ENCODE measurements around the gene EHD2. TPM values are rescaled to one million over a fixed set of nuclear protein-coding genes. Genes with fewer than 3 reads are reported as not detected.

The EHD2 gene
- total and polyA plus RNA-seq, 2 of the 13 experiments (the other 11 are each of a cell fraction or from before 2014, with no cell fraction given) = 0.09 to 0.28 TPM

- TF ChIP-seq PPARG (CRISPR knock-in tag; conservative IDR thresholded peaks at IDR 0.05) (0 out of 2 replicates have a peak, but pooled peaks have one; percentile 27), CENPX (CRISPR knock-in tag; IDR thresholded peaks at IDR 0.05) (no peak), ARID5B (CRISPR knock-in tag; IDR thresholded peaks at IDR 0.05) (peak; percentile 47; the same call in 1 of the 2 replicates), RCOR2 (CRISPR knock-in tag; IDR thresholded peaks at IDR 0.05) (no peak), SKIL (CRISPR knock-in tag; IDR thresholded peaks at IDR 0.05; ENCODE audit: borderline replicate concordance) (no peak), MAX (IDR thresholded peaks at IDR 0.05) (peak; percentile 76), CCAR2 (optimal IDR thresholded peaks at IDR 0.05; ENCODE audit: low read depth, low read length) (no peak), ZSCAN9 (CRISPR knock-in tag; IDR thresholded peaks at IDR 0.05; ENCODE audit: borderline replicate concordance) (peak; percentile 78), YEATS4 (CRISPR knock-in tag; IDR thresholded peaks at IDR 0.05; ENCODE audit: borderline replicate concordance) (peak; percentile 93), ZNF891 (CRISPR knock-in tag; IDR thresholded peaks at IDR 0.05) (peak; percentile 76; the same call in 1 of the 2 replicates), ZNF343 (CRISPR knock-in tag; IDR thresholded peaks at IDR 0.05) (0 out of 2 replicates have a peak, but pooled peaks have one; percentile 36), ZNF678 (CRISPR knock-in tag; IDR thresholded peaks at IDR 0.05) (no peak), ZBTB33 (CRISPR knock-in tag; IDR thresholded peaks at IDR 0.05) (peak; percentile 57)
These were observed 32.0 kb downstream of the EHD2 start, which contains the start of gene NOP53 (continued) for GRCh38 chr19:47745010-47745901.

Data from HepG2 (cell line).